ENCODE results near the gene MRPS14. TPM values are rescaled to one million over a fixed set of nuclear protein-coding genes. Genes with fewer than 3 reads are reported as not detected.

Gene MRPS14
- total RNA-seq, 6 donors from 2014 or later, result 11.5 to 28.9 (median 18.8) TPM

GRCh38 chr1:174998569-174999215, 24.5 kb downstream of the MRPS14 start:
- peak in 1 of 2 donors; percentile 51 for DNase-seq
- H3K27ac ChIP-seq, result peak overlapping the region; percentile 97 to 99 (median 98)
- H3K27me3 ChIP-seq, result no peaks in the 10 kb centered on the region
- peak overlapping the region; percentile 9 to 97 (median 85) for H3K4me3 ChIP-seq
- no peaks in the 10 kb centered on the region for H3K9me3 ChIP-seq
- H3K4me1 ChIP-seq, result peaks cover 19 to 33% (median 31%) of the 10 kb centered on the region in 4 donors
- 14 to 15% methylated on average over 19 of the region's 19 CpGs for WGBS, 2 donors
- H3K36me3 ChIP-seq, result no peaks in the 10 kb centered on the region
- ATAC-seq (ENCODE audit: low FRiP score in 2 of 2), result peak in 1 of 2 donors; percentile 55
- TF ChIP-seq POLR2A (IDR thresholded peaks at IDR 0.05) (no peak), EP300 (IDR thresholded peaks at IDR 0.05) (peak in 1 of 4 donors; percentile 3), POLR2AphosphoS5 (IDR thresholded peaks at IDR 0.05) (no peak)
- TF ChIP-seq, protein P1, sequence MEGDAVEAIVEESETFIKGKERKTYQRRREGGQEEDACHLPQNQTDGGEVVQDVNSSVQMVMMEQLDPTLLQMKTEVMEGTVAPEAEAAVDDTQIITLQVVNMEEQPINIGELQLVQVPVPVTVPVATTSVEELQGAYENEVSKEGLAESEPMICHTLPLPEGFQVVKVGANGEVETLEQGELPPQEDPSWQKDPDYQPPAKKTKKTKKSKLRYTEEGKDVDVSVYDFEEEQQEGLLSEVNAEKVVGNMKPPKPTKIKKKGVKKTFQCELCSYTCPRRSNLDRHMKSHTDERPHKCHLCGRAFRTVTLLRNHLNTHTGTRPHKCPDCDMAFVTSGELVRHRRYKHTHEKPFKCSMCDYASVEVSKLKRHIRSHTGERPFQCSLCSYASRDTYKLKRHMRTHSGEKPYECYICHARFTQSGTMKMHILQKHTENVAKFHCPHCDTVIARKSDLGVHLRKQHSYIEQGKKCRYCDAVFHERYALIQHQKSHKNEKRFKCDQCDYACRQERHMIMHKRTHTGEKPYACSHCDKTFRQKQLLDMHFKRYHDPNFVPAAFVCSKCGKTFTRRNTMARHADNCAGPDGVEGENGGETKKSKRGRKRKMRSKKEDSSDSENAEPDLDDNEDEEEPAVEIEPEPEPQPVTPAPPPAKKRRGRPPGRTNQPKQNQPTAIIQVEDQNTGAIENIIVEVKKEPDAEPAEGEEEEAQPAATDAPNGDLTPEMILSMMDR (IDR thresholded peaks at IDR 0.05), result peak; percentile 70 to 90 (median 78)

- ATAC-seq (ENCODE audit: low FRiP score in 2 of 2) (no peak), DNase-seq (no peak)
- H3K27ac ChIP-seq, result no peak overlapping the region
- TF ChIP-seq POLR2AphosphoS5 (IDR thresholded peaks at IDR 0.05) (no peak), POLR2A (IDR thresholded peaks at IDR 0.05) (no peak), EP300 (IDR thresholded peaks at IDR 0.05) (no peak)
- TF ChIP-seq, protein P1 (IDR thresholded peaks at IDR 0.05), result no peak
- H3K4me1 ChIP-seq, result peaks cover 12 to 22% (median 17%) of the 10 kb centered on the region in 4 donors
- H3K27me3 ChIP-seq, result no peaks in the 10 kb centered on the region
- H3K4me3 ChIP-seq, result no peak overlapping the region
- H3K36me3 ChIP-seq, result no peaks in the 10 kb centered on the region
- 85 to 90% methylated on average over 3 of the region's 3 CpGs for WGBS, 2 donors
- H3K9me3 ChIP-seq, result no peaks in the 10 kb centered on the region
Observed at GRCh38 chr1:174997041-174997440, 26.2 kb downstream of the MRPS14 start.

DNA sequence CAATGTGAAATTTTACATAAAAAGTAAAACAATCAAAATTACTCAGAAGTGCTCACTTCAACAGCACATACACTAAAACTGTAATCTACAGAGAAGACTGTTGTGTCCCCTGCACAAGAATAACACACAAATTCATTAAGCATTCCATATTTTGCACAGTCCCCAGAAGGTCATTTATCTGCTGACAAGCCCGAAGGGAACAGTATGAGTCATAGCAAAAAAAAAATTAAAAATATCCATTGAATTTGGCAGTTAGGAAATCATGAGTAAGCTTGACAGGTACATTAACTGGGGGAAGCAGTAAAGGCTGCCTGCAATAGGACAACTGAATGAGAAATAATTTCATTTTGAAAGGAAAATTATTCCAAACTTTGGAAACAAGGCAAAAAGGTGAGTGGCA, 26.7 kb downstream of the MRPS14 start:
- Histone ChIP-seq H3K36me3 (no peaks in the 10 kb centered on the region), H3K27ac (no peak overlapping the region), H3K4me1 (peaks cover 6 to 16% (median 12%) of the 10 kb centered on the region in 4 donors), H3K9me3 (no peaks in the 10 kb centered on the region), H3K4me3 (no peak overlapping the region), H3K27me3 (no peaks in the 10 kb centered on the region)
- no peak for DNase-seq
- 39% methylated on average over 1 of the region's 1 CpG for WGBS, 2 donors
- ATAC-seq (ENCODE audit: low FRiP score in 2 of 2), result no peak
- TF ChIP-seq, protein P1 (IDR thresholded peaks at IDR 0.05), result no peak
- no peak for TF ChIP-seq POLR2AphosphoS5 (IDR thresholded peaks at IDR 0.05)
- no peak for TF ChIP-seq EP300 (IDR thresholded peaks at IDR 0.05)
- no peak for TF ChIP-seq POLR2A (IDR thresholded peaks at IDR 0.05)

- TF ChIP-seq POLR2A (IDR thresholded peaks at IDR 0.05), result no peak
- TF ChIP-seq POLR2AphosphoS5 (IDR thresholded peaks at IDR 0.05), result no peak
- TF ChIP-seq EP300 (IDR thresholded peaks at IDR 0.05), result no peak
- TF ChIP-seq, protein P1 (IDR thresholded peaks at IDR 0.05), result no peak
- Histone ChIP-seq H3K27me3 (no peaks in the 10 kb centered on the region), H3K4me1 (peaks cover 3 to 11% (median 6%) of the 10 kb centered on the region in 4 donors), H3K4me3 (no peak overlapping the region), H3K27ac (no peak overlapping the region), H3K36me3 (no peaks in the 10 kb centered on the region), H3K9me3 (no peaks in the 10 kb centered on the region)
- ATAC-seq (ENCODE audit: low FRiP score in 2 of 2) (no peak), DNase-seq (no peak)
- 88 to 100% methylated on average over 1 of the region's 1 CpG for WGBS, 2 donors
Observed at GRCh38 chr1:174995916-174996315, 27.3 kb downstream of the MRPS14 start.

GRCh38 chr1:174995121-174995520, 28.1 kb downstream of the MRPS14 start:
- Histone ChIP-seq H3K27me3 (no peaks in the 10 kb centered on the region), H3K4me3 (no peak overlapping the region), H3K36me3 (no peaks in the 10 kb centered on the region), H3K4me1 (peaks cover under 1 to 8% (median 7%) of the 10 kb centered on the region in 4 donors), H3K9me3 (no peaks in the 10 kb centered on the region), H3K27ac (no peak overlapping the region)
- DNase-seq, result no peak
- TF ChIP-seq, protein P1 (IDR thresholded peaks at IDR 0.05), result no peak
- TF ChIP-seq POLR2A (IDR thresholded peaks at IDR 0.05), result no peak
- no peak for TF ChIP-seq EP300 (IDR thresholded peaks at IDR 0.05)
- TF ChIP-seq POLR2AphosphoS5 (IDR thresholded peaks at IDR 0.05), result no peak
- ATAC-seq (ENCODE audit: low FRiP score in 2 of 2), result no peak
- 76 to 80% methylated on average over 3 of the region's 3 CpGs for WGBS, 2 donors
